Stimulated activated CD8-positive, alpha-beta memory T cell treated with anti-CD3 and anti-CD28 coated beads, Interleukin-12 subunit alpha, Interleukin-12 subunit beta, amount 100 ng/mL, for 24 hours (primary cell): ENCODE data around the gene NAALAD2.

ENCODE experiments used
- DNase-seq: peaks from one replicate; pipeline ENCODE4 v3.0.0-alpha.2; 2020; ENCODE audit errors: extremely low read depth

Gene NAALAD2

DNA sequence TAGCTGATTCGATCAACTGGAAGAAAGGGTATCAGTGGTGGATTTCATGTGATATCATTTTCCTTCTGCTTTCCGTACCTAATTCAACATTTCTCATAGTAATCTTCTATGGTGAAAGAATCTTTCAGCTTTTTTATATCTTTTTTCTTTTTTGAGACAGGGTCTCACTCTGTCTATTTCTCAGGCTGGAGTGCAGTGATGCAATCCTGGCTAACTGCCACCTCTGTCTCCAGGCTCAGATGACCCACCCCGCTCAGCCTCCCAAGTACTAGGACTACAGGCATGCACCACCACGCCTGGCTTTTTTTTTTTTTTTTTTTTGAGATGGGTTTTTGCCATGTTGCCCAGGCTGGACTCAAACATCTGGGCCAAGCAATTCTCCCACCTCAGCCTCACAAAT, 107.0 kb downstream of the NAALAD2 start:
- no peak for DNase-seq
